BJ (cell line): ENCODE data around the gene METTL25. TPM values are rescaled to one million over a fixed set of nuclear protein-coding genes. Genes with fewer than 3 reads are reported as not detected.

Source experiments
- CTCF ChIA-PET: fragments of 350-600 bp; formaldehyde crosslinking; extraction: SDS; loops from one replicate; lab custom pipeline; 2021; ENCODE audit warnings: antibody characterized with exemption, inconsistent platforms; lab: Yijun Ruan, JAX
- POLR2A ChIA-PET: fragments of 300-600 bp; sonication (Branson Sonifier 250); formaldehyde crosslinking; extraction: SDS; loops from one replicate; lab custom pipeline; 2021; ENCODE audit warnings: antibody characterized with exemption; lab: Charles Lee
- DNase-seq: peaks from one replicate; pipeline ENCODE4 v3.0.0-alpha.2; 2011; ENCODE audit warnings: low read depth
- H3K27me3 ChIP-seq: 2 replicates; pipeline ENCODE4 v1.6.0; 2011; ENCODE audit warnings: low read length; ENCODE audit not compliant: control insufficient read depth, insufficient read depth
- H3K36me3 ChIP-seq: 2 replicates; pipeline ENCODE4 v1.5.1; 2011; ENCODE audit warnings: low read length; ENCODE audit not compliant: control insufficient read depth, insufficient read depth
- H3K4me3 ChIP-seq: 2 replicates; pipeline ENCODE4 v1.5.1; 2011; ENCODE audit warnings: low read depth, mild to moderate bottlenecking, control low read depth, low read length
- polyA plus RNA-seq: library from polyadenylated mRNA; depleted of rRNA; stranded (reverse); fragments of >200 nt; gene quantifications from 2 replicates; pipeline ENCODE4 v1.2.3, GENCODE V29; 2011
- TF ChIP-seq, protein P1 (sequence below): IDR thresholded peaks from 2 replicates; pipeline ENCODE4 v1.5.1; 2011; ENCODE audit warnings: low read depth, mild to moderate bottlenecking, control low read depth, inconsistent platforms, low read length, moderate library complexity; ENCODE audit not compliant: insufficient read depth

Gene METTL25
- polyA plus RNA-seq, 1 experiment: 2.3 TPM

DNA sequence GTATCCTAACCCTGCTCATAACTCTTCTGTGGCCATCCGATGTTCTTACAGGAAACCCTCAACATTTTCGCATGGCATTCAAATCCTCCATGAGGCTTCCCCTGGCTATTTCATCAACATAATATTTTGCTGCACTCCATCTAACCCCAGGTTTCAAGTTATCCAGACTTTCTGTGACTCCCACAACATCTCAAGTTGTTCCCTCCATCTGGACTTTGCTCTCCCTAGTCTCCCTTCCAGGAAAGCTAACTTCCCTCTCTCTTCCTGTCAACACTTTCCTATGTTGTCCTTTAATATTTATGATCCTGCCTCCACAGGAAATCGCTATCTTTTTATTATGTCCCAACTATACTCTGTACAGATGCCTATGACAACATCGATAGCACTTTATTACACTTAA is 146.1 kb downstream of the METTL25 start:
- no peak overlapping the region for H3K4me3 ChIP-seq
- H3K36me3 ChIP-seq: no peaks in the 10 kb centered on the region
- no peaks in the 10 kb centered on the region for H3K27me3 ChIP-seq
- CTCF ChIA-PET: no interaction called here
- POLR2A ChIA-PET: no interaction called here
- TF ChIP-seq, protein P1, sequence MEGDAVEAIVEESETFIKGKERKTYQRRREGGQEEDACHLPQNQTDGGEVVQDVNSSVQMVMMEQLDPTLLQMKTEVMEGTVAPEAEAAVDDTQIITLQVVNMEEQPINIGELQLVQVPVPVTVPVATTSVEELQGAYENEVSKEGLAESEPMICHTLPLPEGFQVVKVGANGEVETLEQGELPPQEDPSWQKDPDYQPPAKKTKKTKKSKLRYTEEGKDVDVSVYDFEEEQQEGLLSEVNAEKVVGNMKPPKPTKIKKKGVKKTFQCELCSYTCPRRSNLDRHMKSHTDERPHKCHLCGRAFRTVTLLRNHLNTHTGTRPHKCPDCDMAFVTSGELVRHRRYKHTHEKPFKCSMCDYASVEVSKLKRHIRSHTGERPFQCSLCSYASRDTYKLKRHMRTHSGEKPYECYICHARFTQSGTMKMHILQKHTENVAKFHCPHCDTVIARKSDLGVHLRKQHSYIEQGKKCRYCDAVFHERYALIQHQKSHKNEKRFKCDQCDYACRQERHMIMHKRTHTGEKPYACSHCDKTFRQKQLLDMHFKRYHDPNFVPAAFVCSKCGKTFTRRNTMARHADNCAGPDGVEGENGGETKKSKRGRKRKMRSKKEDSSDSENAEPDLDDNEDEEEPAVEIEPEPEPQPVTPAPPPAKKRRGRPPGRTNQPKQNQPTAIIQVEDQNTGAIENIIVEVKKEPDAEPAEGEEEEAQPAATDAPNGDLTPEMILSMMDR: no peak
- no peak for DNase-seq

DNA sequence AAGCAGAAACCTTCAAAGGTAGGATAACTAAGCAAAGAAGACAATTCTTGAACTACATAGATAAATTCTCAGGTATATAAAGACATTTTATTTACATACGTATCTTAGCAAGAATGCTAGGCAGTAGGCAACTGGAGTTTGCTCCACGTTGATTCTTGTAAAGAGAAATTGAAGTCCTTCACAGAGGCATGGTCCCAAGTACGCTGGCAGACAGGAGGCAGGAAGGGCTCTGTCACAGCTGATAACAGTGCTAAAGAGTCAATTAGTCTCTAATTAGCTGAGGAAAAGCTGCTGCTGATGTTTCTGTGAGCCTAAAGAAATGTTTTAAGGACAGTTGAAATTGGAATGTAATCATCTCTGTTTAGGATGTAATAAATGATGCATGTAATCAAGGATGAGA is 146.8 kb downstream of the METTL25 start:
- no peak for DNase-seq
- Histone ChIP-seq H3K27me3 (no peaks in the 10 kb centered on the region), H3K4me3 (no peak overlapping the region), H3K36me3 (no peaks in the 10 kb centered on the region)
- ChIA-PET POLR2A (no interaction called here), CTCF (no interaction called here)
- TF ChIP-seq, protein P1: no peak

DNA sequence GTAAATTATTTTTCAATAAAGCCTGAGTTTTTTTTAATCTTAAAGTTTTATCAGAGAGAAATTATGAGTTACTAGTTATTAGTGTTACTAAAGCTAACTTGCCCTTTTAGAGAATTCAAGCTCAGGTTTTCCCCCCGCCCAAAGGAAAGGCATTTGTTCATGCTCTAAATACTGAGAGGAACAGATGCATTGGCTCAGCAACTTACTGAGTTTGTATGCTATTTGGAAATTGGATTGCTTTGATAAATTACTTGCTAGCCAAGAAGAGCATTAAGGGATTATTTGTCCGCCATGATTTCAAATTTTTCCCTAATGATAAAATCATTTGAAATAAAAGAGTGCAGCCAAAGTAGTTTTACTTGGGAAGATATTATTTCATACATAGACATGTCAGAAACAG is 149.4 kb downstream of the METTL25 start:
- ChIA-PET POLR2A (no interaction called here), CTCF (no interaction called here)
- TF ChIP-seq, protein P1: no peak
- Histone ChIP-seq H3K4me3 (no peak overlapping the region), H3K36me3 (no peaks in the 10 kb centered on the region), H3K27me3 (no peaks in the 10 kb centered on the region)
- DNase-seq: no peak

DNA sequence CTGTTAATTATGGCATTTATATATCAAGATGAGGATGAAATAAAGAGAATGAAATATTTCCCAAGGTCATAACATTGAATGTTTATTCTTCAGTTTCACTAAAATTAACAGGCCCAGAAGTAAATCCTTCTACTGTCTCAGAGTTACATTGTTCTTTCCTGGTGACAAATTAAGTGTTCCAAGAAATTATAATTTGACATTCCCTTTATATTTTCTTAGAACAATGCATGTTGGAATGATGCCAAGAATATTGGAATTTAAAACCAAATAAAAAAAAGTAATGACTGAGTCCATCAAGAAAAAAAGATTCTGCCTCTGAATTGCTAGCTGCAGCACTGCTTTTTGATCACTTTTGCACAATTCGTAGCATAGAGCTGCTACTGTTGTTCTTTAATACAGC is 152.1 kb downstream of the METTL25 start:
- Histone ChIP-seq H3K4me3 (no peak overlapping the region), H3K27me3 (no peaks in the 10 kb centered on the region), H3K36me3 (no peaks in the 10 kb centered on the region)
- TF ChIP-seq, protein P1: no peak
- no peak for DNase-seq
- CTCF ChIA-PET: no interaction called here
- POLR2A ChIA-PET: no interaction called here

DNA sequence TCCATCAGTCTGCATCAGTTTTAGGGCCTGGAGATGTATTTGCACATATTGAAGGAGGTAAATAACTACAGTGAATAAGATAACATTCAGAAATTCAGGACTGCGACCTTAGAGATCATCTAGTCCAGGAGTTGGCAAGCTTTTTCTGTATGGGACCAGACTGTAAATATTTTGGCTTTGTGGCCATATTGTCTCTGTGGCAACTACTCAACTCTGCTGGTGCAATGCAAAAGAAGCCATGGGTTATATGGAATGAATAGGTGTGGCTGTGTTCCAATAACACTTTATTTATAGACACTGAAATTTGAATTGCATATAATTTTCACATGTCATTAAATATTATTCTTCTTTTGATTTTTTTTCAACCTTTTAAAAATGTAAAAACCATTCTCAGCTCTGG is 156.6 kb downstream of the METTL25 start:
- CTCF ChIA-PET: no interaction called here
- H3K36me3 ChIP-seq: no peaks in the 10 kb centered on the region
- TF ChIP-seq, protein P1: no peak

More for the DNA sequence above, 156.6 kb downstream of the METTL25 start:
- no peak for DNase-seq
- POLR2A ChIA-PET: no interaction called here
- H3K4me3 ChIP-seq: no peak overlapping the region
- H3K27me3 ChIP-seq: no peaks in the 10 kb centered on the region
